KBM-7 (cell line): ENCODE data around the gene PAIP2B.

Experiments used
- DNase-seq: peaks from one replicate; pipeline ENCODE4 v3.0.0-alpha.2; 2015
- in situ Hi-C: fragments of 300-500 bp; cut with MboI; formaldehyde crosslinking; loops from 2 replicates; pipeline ENCODE4 v1.14.3; 2020; ENCODE audit warnings: low sequenced_read_pairs, low pct_unique_long_range_greater_than_20kb, mixed read lengths

The PAIP2B gene

DNA sequence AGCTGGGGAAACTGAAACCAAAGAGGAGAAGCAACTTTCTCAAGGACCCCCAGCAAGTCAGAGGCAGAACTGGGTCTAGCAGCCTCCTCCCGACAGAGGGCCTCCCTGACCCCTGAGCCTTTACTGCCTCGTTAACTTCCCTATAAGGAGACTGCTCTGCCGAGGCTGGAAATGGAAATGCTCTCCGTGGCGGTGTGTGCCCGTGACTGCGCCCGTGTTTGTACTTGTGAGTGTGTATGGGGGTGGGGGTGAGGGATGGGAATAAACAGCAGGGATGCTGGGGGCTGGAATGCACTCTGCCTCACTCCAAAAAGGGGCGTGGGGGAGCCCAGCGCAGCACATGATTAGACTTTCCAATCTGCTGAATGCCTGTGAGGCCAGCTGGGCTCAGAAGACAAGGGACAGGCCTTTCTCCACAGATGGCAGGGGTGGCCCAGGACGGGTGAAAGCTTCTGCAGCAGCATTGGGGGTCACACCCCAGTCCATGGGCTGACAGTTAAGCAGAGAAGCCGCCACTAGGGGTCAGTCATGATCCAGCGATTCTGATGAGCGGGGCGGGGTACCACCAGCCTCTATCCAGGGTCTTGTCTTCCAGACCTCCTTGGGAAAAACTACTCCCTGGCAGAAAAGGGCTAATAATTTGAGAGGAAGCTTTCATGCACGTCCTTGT, 69.6 kb downstream of the PAIP2B start:
- peak; percentile 63 for DNase-seq
- in situ Hi-C loops, result no loop called here

DNA sequence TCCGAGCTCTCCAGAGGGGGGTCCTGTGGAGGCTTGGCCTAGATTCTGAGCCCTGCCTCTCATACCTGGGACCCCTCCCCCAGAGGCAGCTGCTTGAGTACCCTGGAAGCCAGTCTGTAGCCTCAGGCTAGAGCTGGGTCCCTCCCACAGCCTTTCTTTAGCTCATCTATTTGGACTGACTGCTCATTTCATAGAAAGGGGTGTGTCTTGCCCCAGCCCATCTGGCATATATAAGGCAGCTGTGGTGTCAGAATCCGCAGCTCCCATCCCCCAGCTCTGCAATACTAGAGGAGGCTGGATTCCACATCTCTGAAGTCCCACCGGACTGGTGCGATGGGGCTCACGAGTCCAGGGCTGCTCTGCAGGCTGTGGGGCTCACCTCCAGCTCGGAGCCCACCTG, 70.3 kb downstream of the PAIP2B start:
- DNase-seq, result no peak
- in situ Hi-C loops, result no loop called here

DNA sequence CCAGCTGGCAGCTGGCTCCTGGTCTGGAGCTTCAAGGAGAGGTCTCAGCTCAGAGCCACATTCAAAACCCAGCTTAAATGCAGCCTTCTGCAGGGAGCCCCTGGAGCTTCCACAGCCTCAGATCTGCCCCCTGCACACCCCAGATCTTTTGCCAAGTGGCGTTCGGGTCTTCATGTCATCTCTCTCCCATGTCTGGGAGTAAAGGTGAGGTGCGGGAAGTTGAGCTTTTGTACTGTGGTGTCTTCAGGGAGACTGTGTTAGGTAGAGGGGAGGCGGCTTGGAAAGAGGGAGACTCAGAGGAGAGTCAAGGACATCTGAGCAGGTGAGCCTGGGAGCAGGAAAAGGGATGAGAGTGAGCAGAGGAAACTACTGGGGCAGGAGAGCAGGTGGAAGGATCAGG, 71.1 kb downstream of the PAIP2B start:
- in situ Hi-C loops, result no loop called here
- no peak for DNase-seq

DNA sequence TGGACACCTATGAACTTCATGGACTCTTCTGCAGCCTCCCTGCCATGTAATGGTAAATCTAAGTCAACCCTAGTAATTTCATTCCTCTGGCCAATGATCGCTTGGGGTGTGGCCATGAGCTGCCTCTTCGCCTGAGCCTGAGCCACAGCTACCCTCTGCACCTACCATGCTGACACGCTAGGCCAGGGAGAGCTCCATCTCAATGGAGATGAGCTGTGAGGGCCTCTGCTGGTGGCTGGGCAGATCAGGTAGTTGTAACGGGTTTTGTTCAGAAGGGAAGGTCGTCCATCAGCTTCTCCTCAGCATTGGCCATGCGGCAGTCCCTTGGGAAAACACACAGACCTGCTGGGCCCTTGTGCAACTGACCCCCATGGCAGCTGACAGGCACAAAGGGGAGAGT, 72.1 kb downstream of the PAIP2B start:
- in situ Hi-C loops, result no loop called here
- peak; percentile 64 for DNase-seq

DNA sequence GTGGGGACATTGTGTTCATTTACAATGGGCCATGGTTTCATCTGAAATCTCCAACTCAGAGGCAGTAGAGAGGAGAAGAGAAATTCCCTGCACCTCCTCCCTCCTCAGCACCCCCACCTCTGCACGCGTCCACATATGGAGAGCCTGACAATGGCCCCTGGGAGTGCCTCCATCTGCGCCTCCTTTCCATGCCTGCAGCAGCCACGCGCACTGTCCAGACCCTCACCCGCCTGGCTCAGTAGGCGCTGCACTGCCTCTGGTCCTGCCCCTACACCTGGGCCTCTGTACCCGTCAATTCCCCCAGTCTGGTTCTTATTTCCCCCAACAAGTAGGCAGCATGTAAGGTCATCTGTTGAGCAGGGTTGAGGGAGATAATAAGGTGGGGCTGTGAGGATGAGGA, 72.6 kb downstream of the PAIP2B start:
- no peak for DNase-seq
- in situ Hi-C loops, result no loop called here

DNA sequence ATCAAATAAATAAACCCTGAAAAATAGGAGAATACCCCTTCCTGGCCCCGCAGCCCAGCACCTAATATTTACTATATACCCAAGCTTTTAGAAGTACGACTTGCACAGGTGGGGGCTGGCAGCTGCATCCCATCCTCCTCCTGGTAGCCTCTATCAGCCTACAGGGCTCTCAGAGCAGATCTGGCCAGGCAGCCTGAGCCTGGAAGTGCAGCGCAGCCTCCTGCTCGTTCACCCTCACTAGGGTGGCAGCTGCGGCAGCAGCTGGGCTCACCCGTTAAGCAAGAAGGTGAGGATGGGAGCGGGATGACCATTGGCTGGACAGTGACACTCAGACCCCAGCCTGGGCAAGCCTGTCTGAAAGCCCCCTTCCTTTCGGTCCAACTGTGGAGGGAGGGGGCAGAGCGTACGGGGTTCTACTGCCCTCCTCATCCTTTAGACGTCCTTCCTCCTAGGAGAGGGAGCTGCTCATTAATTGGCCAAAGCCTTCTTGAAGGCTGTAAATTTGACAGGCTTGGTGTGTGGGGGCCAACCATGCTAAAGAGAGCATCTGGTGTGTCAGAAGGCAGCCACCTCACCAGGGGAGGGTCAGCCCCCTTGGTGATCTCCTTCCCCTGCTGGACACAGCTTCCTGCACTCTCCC, 73.2 kb downstream of the PAIP2B start:
- no peak for DNase-seq
- in situ Hi-C loops, result no loop called here

DNA sequence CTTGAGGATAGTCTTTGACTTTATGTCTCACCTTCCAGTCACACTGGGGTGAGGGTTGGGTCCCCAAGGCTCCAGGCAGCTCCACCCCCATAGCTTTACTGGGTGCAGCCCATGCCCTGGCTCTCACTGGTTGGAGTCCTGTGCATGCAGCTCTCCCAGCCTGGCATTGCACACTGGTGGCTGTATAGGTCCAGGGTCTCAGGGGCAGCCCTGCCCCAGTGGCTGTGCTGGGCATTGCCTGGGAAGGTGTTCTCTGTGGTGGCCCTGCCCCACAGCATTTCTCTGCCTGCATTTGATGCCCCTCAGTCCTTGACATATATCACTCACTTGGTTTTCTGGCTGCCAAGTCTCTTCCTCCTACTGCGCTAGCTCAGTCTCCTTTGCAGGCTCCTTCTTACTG, 75.3 kb downstream of the PAIP2B start:
- in situ Hi-C loops, result no loop called here
- no peak for DNase-seq

DNA sequence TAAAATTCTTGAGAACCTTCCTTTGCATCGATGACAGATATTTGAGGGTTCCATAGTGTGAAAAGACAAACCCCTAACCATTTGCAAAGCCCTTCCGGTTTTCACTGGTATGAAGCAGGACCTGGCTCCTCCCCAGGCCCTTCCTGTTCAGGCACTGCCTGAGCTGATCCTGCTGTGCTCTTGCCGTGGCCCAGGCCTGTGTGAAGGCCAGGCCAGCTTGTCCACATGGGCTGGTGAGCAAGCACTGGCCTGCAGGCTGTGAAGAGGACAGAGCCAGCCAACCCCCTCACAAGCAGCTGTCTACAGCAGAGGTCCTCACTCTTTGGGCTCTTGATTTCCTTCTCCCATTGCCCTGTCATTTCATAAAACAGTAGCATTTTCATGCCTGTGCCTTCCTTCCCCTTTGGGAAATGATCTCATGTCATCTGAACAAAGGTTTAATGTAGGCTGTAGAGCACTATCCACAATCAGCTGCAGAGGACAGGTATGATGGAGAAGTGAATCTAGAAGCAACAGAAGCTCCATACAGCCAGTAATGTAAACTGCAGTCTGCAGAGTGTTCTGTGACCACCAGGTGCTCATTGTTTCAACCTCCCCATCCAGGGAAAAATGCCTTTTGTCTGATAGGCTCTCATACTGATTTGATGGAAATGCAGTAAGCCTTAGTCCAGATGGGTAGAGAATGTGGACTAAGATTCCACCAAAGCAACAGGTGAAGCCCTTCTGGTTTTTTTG, 76.7 kb downstream of the PAIP2B start:
- in situ Hi-C loops, result no loop called here
- DNase-seq, result no peak

DNA sequence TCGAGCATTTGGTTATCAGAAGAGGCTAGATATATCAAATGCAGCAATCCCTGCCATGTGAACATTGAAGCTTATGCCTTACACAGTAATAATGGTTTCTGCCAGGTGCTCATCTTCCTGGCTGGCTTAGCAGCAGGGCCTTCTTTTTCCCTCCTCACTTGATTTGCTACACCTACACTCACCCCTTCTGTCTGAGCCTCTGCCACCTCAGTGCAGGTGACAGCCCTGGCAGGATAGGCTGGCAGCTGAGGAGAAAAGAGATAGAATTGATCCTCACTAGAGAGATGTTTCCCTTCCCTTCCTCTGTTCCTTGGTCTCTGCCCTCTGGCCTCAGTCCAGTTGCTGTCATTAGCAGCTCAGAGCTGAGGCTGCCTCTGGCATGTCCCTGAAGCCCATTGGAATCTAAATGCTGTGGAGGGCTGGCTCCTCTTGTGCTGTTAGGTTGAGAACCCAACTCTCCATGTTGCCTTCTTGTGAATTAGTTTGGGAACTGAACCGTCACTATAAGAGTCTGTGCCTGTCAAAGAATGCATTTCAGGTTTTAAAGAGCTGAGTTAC, 78.3 kb downstream of the PAIP2B start:
- DNase-seq, result no peak
- in situ Hi-C loops, result no loop called here

DNA sequence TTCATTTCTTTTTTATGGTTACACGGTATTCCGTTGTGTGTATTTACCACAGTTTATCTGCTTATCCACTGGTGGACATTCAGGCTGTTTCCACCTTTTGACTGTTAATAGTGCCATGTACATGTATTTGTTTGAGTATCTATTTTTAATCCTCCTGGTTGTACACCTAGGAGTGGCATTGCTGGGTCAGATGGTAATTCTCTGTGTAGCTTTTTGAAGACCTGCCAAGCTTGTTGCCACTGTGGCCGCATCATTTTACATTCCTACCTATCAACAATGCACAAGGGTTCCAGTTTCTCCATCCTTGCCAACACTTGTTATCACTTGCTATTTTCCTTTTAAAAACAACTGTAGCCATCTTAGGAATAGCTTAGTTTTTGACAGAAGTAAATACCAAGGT, 83.1 kb downstream of the PAIP2B start:
- in situ Hi-C loops, result no loop called here
- DNase-seq, result no peak

DNA sequence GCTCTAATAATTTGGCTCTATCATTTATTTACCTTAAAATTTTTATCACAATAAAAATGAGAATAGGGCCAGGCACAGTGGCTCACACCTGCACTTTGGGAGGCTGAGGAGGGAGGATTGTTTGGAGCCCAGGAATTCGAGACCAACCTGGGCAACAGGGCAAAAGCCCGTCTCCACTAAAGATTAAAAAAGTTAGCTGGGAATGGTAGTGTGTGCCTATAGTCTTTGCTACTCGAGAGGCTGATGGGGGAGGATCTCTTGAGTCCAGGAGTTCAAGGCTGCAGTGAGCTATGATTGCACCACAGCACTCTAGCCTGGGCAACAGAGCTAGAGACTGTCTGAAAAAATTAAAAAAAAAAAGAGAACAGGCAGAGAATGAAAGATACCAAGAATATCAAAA, 90.7 kb downstream of the PAIP2B start:
- in situ Hi-C loops, result no loop called here

DNA sequence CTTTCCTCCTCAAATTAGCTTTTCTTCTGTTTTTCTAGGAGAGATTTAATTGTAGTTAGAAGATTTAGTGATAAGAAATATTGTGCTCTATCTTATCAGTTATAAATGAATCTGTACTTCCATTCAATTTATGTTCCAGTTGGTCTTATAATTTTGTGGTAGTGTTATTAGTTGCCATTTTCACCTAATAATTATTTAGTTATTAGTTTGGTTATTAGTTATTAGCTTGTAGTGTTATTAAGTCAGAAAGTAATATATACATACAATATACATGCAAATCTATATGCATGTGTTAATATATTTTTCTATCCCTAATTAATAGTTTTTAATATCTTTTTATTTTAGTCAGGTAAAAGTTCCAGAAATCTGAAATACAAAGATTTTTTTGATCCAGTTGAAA, 93.3 kb downstream of the PAIP2B start:
- in situ Hi-C loops, result no loop called here
- DNase-seq, result no peak

More for the DNA sequence above, 90.7 kb downstream of the PAIP2B start:
- no peak for DNase-seq
